Activated CD4-positive, alpha-beta T cell treated with anti-CD3 and anti-CD28 coated beads for 1 hour (primary cell): ENCODE results near the gene FBL.
A peak's percentile ranks its signal among the peaks of the same experiment; 100 is the strongest.
"Not testable (repeated sequence)": the region's sequence is repeated elsewhere in the genome, so short reads cannot be mapped to it uniquely, and the experiment has no call there.

Source experiments
- DNase-seq: peaks from one replicate; pipeline ENCODE4 v3.0.0-alpha.2; 2020

FBL gene

DNA sequence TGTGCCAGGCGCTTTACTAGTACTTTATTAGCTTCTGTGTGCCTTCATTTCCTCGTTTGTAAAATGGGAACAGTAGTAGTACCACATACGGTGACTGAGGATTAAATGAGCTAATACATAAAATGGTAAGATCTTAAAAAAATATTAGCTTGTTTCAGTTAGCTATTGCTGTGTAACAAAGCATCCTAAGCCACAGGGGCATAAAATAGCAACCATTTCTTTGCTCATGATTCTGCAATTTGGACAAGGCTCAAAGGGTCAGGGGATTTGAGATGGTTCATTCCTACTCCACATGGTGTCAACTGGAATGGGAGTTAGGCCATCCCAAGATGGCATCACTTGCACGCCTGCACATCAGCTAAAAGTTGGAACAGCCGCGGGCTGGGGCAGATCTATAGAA is 25.5 kb downstream of the FBL start:
- no peak for DNase-seq

DNA sequence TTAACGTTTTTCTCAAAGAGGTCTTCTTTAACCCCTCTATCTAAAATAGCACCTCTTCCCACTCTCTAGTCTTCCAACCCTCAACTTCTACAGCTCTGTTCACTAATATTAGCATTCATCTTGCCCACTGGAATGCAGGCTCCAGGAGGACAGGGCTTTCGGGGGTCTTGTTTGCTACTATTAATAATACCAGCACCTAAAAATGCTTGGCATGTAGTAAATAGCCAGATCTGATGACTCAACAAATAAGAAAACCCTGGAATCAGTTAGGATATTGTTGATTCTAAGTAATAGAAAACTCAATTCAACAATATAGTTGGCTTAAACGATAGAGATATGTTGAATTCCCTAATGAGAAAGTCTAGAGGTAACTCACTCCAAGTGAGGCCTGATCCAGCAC is 26.4 kb downstream of the FBL start:
- no peak for DNase-seq

DNA sequence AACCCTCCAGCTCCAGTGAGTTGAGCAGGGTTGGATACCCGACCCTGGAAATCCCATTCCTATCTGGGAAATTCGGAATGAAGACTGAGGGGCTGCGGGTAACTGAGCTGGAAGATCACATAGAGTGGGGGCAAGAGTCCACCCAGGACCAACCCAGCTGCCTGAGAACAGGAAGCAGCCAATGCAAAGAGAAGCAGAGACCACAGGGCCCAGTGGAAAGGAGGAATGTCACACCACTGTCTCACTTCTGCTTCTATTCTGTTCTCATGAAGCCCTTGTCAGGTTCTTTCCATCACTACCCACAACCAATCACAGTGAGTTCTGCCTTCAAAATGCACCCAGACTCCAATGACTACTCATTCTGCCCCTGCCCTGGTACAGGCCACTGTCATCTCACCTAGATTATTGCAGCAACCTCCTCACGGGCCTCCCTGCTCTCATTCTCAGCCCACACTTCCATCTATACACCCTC is 27.5 kb downstream of the FBL start:
- DNase-seq: no peak

DNA sequence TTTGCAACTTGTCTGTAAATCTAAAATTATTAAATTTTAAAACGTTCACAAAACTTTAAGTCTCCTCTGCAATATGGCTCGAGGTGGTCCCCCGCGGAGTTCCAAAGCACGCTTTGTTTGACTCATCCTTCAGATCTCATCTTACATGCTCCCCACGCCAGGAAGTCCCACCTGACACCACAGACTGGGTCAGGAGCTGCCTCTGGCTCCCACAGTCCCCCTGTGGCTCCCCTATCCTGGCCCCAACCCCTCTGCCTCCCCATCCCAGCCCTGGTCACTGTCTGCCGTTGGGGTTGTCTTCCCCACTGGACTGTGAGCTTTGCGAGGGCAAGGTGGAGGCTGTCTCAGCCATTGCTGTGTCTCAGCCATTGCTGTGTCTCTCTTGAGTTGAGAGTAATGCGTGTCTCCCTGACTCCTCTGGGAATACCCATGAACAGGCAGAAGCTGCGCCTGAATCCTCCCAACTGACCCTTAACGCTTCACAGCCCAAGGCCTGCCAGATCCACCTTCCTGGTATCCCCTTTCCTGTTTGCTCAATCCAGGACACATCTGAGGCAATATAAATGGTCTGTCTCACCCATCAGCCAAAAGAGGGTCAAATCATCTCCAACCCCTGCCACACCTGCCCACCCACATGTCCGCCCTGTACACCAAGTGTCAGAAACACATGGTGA is 28.2 kb downstream of the FBL start:
- no peak for DNase-seq

DNA sequence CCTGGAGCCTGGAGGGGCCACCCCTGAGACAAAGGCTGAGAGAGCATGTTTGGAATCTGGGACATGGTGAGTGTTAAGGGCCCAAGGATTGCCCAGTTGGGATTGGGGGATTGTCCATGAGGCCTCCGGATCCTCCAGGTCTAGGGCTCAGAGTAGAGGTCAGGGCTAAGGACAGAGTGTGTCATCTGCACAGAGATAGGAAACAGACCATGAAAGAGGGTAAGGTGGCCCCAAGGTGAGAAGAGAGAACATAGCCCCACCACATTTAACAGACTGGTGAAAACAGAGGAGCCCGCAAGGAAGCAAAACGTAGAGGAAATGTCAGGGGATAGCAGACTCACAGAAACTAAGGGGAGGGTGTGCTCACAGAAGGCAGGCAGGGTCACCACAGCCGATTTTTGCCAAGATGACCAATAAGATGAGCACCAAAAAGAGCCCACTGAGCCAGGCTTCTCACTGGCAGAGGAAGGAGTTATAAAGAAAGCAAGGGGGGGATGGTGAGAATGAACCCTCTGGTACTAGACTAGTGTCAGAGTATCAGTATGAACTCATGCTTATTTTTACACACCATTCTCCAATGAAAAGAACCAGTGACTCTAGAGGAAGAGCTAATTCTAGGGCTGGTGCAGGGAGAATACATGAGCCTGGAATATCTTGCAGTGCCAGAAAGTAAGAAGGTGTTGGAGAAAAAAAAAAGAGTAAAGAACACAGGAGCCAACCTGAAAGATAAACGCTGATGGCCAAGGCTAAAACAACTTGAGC is 29.7 kb downstream of the FBL start:
- DNase-seq: no peak

DNA sequence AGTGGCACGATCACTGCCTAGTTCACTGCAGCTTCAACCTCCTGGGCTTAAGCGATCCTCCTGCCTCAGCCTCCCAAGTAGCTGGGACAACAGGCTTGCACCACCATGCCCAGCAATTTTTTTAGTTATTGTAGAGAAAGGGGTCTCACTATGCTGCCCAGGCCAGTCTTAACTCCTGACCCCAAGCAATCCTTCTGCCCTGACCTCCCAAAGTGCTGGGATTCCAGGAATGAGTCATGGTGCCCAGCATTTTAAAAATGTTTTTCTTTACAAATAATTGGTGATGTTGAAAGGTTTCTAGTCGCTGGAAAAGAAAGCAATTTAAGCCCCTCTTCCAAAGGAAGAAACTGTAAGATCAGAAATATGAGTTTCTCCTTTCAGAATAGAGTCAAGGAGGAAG is 31.6 kb downstream of the FBL start:
- DNase-seq: no peak

DNA sequence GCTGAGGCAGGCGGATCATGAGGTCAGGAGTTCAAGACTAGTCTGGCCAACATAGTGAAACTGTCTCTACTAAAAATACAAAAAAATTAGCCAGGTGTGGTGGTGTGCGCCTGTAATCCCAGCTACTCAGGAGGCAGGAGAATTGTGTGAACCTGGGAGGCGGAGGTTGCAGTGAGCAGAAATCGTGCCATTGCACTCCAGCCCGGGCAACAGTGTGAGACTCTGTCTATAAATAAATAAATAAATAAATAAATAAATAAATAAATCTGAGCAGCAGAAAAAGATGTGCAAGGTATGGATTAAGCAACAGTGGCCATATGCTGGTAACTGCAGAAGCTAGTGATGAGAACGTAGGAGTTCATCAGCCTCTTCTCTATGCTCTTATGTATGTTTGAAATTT is 32.1 kb downstream of the FBL start:
- DNase-seq: not testable (repeated sequence)

DNA sequence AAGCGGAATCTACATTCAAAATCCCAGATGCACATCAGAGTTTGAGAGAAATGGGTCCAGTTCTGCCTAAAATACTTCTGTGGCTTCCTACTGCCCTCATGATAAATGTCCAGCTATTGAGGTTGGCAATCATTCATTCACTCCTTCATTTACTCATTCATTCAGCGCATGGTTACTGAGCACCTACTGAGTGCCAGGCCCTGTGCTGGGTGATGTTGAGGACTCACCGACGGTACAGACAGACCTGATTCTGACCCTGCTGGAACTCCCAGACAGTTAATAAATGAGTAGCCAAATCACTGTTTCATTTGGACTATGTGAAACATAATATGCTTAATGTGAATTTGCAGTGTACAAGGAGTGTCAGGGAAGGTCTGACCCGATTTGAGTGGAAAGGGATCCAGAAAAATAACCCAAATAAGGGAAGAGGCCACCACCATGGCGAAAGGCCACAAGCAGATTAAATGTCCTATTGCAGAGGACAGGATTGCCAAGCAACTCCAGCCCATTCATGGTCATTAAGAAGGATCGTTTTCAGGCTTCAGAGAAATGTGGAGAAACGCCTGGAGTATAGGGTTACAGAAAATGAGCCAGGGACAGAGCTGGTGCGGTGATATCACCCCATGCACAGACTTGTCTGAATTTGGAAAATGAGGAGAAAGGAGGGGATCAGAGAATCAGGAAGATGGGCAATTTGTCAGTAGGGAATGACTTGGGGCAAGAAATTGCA is 32.8 kb downstream of the FBL start:
- DNase-seq: no peak

DNA sequence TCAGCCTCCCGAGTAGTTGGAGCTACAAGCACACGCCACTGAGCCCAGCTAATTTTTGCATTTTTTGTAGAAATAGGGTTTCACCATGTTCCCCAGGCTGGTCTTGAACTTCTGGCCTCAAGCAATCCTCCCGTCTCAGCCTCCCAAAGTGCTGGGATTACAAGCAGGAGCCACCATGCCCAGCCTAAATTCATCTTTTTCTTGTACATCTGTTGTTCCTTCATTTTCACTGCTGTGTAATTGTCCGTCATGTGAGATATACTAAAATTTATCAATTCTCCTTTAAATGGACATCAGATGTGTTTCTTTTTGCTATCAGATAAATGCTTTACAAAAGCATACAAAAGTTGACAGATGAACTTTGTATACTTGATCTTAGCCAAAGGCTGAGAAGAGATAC is 35.1 kb downstream of the FBL start:
- no peak for DNase-seq

DNA sequence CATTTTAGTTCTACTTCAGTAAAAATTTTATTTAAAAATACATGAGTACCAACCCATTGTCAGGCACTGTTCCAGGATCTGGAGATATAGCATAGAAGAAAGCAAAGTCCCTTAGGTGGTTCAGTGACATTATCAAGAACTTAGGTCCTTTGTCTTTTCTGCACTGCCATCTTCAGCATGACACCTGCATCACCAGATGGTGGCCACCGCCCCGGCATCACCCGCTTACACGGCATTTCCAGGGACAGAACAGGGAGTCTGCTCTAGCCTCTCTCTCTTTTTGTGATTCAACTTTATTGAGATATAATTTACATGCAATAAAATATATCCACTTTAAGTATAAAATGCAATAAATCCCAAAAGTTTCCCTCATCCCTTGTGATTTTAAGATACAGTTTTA is 35.8 kb downstream of the FBL start:
- no peak for DNase-seq

DNA sequence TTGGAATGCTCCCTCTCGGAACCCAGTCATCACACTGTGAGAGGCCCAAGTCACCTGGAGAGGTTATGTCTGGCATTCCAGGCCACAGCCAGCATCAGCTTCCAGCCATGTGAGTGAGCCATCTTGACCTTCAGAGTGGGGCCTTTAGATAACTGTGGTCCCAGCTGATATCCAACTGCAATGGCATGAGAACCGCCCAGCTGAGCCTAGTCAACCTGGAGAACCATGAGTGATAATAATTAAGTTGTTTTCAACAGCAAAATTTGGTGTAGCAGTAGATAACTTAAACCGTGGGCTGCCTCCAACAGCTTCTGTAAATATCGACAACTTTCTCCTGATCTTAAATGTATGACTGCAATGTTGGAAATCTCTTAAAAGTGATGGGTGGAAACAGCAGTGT is 36.8 kb downstream of the FBL start:
- DNase-seq: no peak

DNA sequence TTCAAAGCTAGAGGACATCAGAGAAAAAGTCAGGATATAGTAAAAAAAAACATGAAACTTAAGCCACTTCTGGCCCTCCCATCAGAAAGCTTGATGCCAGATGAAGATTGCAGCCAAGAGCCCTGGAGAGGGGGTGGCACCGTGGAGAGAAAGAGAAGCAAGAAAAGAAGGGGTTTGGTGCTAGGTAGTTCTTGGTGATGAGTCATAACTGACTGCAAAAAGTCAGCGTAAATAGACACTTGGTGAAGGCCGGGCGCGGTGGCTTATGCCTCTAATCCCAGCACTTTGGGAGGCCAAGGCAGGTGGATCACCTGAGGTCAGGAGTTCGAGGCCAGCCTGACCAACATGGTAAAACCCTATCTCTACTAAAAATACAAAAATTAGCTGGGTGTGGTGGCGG is 37.5 kb downstream of the FBL start:
- not testable (repeated sequence) for DNase-seq

DNA sequence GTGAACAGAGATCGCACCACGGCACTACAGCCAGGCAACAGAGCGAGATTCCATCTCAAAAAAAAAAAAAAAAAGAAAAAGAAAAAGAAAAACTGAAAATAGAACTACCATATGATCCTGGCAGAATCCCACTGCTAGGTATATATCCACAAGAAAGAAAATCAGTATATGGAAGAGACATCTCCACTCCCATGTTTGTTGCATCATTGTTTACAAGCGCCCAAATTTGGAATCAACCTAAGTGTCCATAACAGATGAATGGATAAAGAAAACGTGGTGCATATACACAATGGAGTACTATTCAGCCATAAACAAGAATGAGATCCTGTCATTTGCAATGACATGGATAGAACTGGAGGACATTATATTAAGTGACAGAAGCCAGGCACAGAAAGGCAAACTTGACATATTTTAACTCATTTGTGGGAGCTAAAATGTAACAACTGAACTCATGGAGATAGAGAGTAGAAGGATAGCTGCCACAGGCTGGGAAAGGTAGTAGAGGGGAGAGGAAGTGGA is 38.3 kb downstream of the FBL start:
- no peak for DNase-seq

DNA sequence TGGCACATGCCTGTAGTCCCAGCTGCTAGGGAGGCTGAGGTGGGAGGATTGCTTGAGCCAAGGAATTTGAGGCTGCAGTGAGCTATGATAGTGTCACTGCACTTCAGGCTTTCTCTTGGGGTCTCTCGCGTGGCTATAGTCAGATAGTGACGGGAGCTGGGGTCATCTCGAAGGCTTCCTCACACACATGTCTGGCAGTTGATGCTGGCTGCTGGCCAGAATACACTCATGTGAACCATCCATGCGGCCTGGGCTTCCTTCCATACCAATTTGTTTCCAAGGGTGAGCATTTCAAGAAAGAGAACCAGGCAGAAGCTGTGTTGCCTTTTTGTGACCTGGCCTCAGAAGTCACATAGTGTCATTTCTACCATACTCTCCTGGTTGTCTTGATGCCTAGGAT is 41.1 kb downstream of the FBL start:
- no peak for DNase-seq

DNA sequence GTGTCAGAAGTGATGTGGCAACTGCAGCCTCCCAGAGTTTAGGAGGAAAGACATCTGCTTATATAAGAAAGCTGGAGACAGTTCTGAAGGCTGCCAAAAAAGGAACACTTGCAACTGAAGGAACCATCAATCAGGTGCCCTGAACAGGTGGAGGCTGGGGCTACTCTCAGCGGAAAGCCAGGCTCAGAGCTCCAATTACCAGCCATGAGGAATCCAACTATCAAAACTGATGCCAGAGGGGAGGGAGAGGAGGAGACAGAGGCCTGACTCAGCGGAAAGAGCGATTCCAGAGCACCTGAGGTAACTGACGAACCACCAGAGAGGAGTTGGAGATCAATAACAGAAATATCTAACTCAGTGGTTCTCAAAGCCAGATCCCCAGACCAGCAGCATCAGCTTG is 43.2 kb downstream of the FBL start:
- DNase-seq: no peak

DNA sequence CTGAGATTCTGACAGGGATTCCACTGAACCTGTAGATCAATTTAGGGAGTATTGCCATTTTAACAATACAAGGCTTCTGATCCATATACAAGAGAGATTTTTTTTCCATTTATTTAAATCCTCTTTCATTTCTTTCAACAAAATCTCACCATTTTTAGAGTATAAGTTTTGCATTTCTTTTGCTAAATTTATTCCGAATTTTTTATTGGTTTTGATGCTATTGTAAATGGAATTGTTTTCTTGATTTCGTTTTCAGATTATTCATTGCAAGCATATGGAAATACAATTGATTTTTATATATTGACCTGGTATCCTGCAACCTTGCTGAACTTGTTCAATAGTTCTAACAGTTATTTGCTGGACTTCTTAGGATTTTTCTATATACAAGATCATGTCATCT is 49.1 kb downstream of the FBL start:
- no peak for DNase-seq

DNA sequence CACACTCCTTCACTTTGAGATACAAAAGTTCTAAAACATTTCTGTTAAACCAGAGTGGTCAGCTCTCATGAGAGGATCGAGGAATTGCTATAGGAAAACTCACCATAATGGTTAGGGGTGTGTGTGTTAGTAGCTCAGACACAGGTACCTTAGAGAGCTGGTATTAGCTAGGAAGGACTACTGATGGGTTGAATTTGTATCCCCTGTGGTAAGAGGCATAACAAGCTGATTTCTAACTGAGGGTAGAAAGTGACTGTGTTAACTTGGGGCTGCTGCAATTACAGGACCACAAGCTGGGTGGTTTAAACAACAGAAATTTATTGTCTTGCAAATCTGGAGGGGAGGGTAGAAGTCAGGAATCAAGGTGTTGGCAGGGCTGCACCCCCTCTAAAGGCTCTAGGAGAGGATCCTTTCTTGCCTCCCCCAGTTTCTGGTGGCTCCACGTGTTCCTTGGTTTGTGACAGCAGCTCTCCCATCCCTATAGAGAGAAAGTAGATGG is 50.1 kb downstream of the FBL start:
- DNase-seq: no peak

DNA sequence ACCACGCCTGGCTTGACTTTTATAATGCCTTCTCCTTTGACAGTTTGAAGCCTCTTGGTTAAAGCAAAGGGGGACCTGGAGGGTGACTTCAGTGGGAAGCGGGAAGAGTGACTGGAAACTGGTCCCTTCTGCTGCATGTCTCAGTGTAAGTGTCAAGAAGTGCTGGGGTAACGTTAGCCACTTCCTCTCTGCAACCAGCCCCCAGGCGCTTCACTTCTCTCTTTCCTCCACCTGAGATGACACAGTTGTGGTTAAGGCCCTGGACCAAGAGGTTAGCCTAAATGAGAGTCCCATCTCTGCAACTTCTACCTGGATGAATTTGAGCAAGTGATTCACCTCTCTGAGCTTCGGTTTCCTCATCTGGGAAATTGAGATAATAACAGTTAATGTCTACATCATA is 51.2 kb downstream of the FBL start:
- DNase-seq: no peak

DNA sequence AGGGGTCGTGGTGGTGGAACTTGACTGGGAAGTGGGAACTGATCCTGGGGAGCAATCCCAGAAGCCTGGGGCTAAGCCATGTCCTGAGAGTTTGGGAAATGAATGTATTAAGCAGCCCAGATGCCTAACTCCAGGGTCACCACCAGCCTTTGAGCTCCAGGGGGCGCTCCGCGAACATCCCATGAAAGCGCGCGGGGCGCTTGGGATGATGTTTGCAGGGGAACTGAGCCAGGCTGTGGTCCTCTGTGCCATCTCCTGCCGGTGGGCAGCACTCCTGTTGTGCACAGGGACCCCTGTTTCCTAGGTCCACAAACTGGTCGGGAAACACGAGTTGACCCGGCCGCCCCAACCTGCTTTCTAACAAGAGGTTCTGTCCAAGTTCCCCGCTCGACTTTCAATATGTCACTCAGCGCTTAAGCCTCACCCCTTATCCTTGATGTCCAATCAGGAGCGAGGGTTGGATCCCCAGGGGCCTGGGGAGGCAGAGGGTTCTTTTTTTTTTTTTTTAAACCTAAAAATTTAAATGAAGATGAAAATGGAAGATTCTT is 53.1 kb downstream of the FBL start:
- peak; percentile 60 for DNase-seq

DNA sequence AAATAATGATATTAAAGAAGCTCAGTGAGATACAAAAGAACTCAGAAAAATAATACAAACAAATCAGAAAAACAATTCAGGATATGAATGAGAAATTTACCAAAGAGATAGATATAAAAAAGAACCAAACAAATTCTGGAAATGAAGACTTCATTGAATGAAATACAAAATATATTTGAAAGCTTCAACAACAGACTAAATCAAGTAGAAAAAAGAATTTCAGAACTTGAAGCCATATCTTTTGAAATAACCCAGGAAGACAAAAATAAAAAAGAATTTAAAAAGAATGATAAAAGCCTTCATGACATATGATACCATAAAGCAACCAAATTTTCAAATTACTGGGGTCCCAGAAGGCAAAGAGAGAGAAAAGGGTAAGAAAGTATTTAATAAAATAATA is 57.9 kb downstream of the FBL start:
- DNase-seq: no peak
